Coronary artery (tissue), 2 donors: ENCODE results near the gene KRT83.

Experiments
- DNase-seq: peaks from one replicate; pipeline ENCODE4 v3.0.0-alpha.2; 2017; ENCODE audit warnings: low spot score
- H3K27ac ChIP-seq, 2 donors: fragments of 200-600 bp; sonication (generic); one replicate each; pipeline ENCODE4 v1.5.1; 2016 to 2019
- H3K4me3 ChIP-seq: fragments of 200-600 bp; sonication (generic); 2 replicates; pipeline ENCODE4 v1.5.1; 2016; ENCODE audit warnings: mild to moderate bottlenecking, moderate library complexity
- TF ChIP-seq, protein P1 (sequence below): fragments of 200-600 bp; sonication (generic); IDR thresholded peaks from one replicate; pipeline ENCODE4 v1.5.1; 2019; ENCODE audit warnings: antibody characterized with exemption

The KRT83 gene

GRCh38 chr12:52332381-52332780 is 11.2 kb upstream of the KRT83 start:
- DNase-seq: no peak
- no peak overlapping the region for H3K4me3 ChIP-seq
- TF ChIP-seq, protein P1, sequence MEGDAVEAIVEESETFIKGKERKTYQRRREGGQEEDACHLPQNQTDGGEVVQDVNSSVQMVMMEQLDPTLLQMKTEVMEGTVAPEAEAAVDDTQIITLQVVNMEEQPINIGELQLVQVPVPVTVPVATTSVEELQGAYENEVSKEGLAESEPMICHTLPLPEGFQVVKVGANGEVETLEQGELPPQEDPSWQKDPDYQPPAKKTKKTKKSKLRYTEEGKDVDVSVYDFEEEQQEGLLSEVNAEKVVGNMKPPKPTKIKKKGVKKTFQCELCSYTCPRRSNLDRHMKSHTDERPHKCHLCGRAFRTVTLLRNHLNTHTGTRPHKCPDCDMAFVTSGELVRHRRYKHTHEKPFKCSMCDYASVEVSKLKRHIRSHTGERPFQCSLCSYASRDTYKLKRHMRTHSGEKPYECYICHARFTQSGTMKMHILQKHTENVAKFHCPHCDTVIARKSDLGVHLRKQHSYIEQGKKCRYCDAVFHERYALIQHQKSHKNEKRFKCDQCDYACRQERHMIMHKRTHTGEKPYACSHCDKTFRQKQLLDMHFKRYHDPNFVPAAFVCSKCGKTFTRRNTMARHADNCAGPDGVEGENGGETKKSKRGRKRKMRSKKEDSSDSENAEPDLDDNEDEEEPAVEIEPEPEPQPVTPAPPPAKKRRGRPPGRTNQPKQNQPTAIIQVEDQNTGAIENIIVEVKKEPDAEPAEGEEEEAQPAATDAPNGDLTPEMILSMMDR: no peak
- H3K27ac ChIP-seq: no peak overlapping the region

- no peak overlapping the region for H3K27ac ChIP-seq
- H3K4me3 ChIP-seq: no peak overlapping the region
- DNase-seq: no peak
- TF ChIP-seq, protein P1: no peak
These were observed 10.6 kb upstream of the KRT83 start for GRCh38 chr12:52331833-52332232.

DNA sequence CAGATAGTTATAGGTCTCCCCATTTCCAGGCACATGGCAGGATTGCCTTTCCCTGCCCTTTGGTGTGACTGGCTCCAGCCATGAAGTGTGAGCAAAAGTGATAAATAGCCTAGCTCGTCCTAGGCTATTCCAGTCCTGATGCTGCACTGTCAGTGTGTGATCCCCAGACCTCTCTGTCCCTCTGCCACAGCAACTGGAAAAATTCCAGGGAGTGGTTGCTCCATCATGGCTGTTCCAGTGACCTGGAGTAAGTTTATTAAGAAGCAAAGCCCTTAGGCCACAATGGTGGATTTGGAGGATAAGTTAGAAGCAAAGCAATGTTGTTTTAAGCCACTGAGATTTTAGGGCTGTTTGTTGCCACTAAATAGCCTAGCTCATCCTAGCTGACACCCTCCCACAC is 9.8 kb upstream of the KRT83 start:
- DNase-seq: no peak
- Histone ChIP-seq H3K4me3 (no peak overlapping the region), H3K27ac (no peak overlapping the region)
- TF ChIP-seq, protein P1: no peak

GRCh38 chr12:52327830-52328500 is 6.8 kb upstream of the KRT83 start:
- no peak for DNase-seq
- H3K27ac ChIP-seq: peak overlapping the region in 1 of 2 donors; percentile 83
- TF ChIP-seq, protein P1: peak; percentile 4
- H3K4me3 ChIP-seq: no peak overlapping the region

DNA sequence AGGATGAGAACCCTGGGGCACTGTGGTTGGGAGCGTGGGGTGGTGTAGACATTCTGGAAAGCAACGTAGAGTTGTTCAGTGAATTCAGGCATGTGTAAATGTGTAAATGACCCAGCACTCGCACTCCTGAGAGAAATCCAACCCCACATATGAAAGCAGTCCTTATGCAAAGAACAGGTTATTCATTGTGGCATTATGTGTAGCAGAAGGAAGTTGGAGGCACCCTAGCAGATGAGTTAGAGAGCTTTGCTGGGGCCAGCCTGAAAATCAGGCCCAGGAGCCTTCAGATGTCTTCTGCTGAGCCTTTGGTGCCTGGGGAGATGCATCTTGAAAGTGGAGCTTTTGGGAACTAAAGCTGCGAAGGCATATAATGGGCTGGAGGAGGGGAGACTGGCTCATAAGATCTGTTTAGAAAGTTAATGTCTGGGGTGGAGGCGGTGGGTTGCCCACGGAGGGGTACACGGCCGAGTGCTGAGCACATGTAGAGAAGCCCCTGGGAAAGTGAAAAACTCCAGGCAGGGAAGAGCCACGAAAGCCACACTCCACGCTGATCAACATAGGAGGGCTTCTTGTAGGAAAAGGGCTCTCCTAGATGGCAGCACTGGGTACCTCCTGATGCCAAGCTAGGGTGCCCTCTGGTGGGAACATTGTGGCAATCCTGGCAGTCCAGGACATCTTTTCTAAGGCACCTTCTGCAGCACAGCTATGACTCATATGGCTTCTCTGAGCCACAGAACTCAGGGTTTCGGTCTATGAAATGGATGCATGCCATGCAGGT is 6.0 kb upstream of the KRT83 start:
- peak overlapping the region in 1 of 2 donors; percentile 83 for H3K27ac ChIP-seq
- TF ChIP-seq, protein P1: peak; percentile 76
- peak; percentile 84 for DNase-seq
- H3K4me3 ChIP-seq: no peak overlapping the region

- Histone ChIP-seq H3K27ac (no peak overlapping the region), H3K4me3 (no peak overlapping the region)
- DNase-seq: no peak
- TF ChIP-seq, protein P1: no peak
These were observed 2.9 kb upstream of the KRT83 start for GRCh38 chr12:52324153-52324444.
